IMR-90 (cell line): Measurements from ENCODE around the gene ADGRG2.

ENCODE experiments used
- POLR2A ChIP-seq: IDR thresholded peaks from 2 replicates; pipeline ENCODE4 v1.6.1; 2012; ENCODE audit warnings: mild to moderate bottlenecking, low read depth, low read length
- TF ChIP-seq, protein P1 (sequence below): conservative IDR thresholded peaks from 2 replicates; pipeline ENCODE4 v1.5.1; 2012; ENCODE audit warnings: mild to moderate bottlenecking, low read depth, low read length, improper control_type of control experiment

DNA sequence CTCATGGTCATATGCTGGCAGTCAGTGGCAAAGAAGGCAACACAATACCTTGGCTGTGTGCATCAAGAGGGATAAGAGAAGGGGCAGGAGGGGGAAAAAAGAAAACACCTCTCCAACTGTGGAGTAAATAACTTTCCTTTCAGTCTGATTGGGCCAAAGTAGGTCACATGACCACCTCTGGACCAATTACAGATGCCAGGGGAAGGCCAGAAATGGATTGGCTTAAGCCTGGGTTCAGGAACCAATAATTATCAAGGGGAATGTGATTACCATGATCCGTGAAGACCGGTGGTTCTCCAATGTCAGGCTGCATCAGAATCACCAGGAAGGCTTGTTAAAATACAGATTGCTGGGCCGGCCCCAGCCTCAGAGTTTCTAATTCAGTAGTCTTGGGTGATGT is 7.4 kb upstream of the ADGRG2 start:
- TF ChIP-seq, protein P1, sequence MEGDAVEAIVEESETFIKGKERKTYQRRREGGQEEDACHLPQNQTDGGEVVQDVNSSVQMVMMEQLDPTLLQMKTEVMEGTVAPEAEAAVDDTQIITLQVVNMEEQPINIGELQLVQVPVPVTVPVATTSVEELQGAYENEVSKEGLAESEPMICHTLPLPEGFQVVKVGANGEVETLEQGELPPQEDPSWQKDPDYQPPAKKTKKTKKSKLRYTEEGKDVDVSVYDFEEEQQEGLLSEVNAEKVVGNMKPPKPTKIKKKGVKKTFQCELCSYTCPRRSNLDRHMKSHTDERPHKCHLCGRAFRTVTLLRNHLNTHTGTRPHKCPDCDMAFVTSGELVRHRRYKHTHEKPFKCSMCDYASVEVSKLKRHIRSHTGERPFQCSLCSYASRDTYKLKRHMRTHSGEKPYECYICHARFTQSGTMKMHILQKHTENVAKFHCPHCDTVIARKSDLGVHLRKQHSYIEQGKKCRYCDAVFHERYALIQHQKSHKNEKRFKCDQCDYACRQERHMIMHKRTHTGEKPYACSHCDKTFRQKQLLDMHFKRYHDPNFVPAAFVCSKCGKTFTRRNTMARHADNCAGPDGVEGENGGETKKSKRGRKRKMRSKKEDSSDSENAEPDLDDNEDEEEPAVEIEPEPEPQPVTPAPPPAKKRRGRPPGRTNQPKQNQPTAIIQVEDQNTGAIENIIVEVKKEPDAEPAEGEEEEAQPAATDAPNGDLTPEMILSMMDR = no peak
- no peak for TF ChIP-seq POLR2A
